GM18526 (cell line): ENCODE results near the gene EPB41L4A.

Experiments
- POLR2A ChIP-seq: IDR thresholded peaks from 3 replicates; pipeline ENCODE4 v1.6.1; 2011; ENCODE audit not compliant: insufficient read length; ENCODE audit errors: extremely low read depth

EPB41L4A gene

GRCh38 chr5:112331892-112332291, 87.2 kb downstream of the EPB41L4A start:
- no peak for TF ChIP-seq POLR2A

DNA sequence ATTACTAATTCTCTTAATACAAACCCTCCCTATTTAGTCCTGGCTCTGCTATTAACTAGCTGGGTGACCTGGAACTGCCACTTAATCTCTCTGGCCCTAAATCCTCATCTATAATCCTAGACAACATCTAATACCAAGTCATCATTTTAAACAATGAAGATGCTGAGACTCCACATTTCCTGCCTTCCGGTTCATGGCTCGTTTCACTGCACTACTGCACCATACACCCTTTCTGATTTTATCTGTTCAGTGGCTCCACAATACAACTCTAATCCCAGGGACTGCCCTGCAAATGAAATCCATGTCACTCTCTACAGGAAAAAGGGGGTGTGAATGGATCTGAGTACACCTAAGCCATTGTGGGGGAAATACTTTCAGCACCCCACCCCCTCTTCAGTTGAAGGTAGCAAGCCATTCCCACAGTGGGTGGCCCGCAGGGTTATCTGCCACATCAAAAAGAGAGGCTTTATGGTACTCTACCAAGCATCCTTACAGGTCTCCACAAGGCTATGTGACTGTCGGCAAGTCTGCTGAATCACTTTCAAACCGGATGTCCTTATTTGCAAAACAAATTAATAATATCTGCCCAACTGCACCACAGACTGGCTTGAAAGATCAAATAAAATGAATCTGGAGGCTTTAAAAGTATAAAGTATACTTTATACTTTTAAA, 89.5 kb downstream of the EPB41L4A start:
- TF ChIP-seq POLR2A, result no peak

- no peak for TF ChIP-seq POLR2A
These were observed 95.9 kb downstream of the EPB41L4A start for GRCh38 chr5:112323166-112323565.

- no peak for TF ChIP-seq POLR2A
These were observed 98.7 kb downstream of the EPB41L4A start for GRCh38 chr5:112320408-112320807.

DNA sequence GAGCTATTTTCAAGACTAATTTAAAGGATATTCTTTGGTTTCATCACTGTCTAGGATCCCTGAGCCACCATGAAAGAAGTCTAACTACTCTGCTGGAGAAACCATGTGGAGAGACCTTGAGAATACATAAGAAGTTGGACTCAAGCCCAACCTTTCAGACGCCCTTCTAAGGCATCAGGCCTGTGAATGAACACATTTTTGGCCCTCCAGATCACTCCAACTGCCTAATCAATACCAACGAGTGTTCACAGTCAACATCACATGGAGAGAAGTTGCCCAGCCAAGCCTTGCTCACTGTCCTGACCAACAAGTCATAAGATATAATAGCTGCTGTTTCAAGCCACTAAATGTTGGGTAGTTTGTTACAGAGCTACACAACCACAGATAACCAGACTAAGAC, 100.7 kb downstream of the EPB41L4A start:
- TF ChIP-seq POLR2A, result no peak

DNA sequence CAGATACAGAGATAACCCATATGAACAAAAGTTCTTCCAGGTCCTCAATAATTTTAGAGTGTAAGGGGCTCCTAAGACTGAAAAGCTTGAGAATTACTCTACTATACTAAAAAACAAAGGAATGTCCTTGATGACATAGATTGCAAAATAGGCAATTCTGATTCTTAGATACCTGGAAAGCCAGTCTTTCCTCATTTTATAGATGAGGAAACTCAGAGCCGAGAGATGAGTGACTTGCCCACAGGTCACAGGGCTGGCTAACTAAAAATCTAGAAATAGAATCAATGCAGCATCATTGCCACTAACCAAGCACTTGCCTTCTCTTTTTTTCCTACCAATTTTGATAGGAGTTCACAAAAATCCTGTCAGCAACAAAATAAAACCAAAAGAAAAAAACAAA, 101.2 kb downstream of the EPB41L4A start:
- no peak for TF ChIP-seq POLR2A

DNA sequence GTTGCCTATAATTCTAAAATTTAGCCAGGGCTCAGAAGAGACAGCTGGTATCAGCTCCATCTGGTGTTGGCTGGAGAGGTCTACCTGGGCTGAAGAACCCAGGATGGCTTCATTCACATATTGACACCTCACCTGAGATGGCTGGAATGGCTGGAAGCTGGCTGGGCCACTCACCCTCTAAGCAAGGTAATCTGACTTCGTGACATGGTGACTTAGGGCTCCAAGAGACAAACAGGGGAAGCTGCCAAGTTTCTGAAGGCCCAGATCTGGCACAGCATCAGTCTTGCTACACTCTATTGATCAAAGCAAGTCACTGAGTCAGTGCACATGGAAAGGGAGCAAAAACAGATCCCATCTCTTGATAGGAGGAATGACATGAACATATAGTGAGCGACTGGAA, 102.3 kb downstream of the EPB41L4A start:
- TF ChIP-seq POLR2A, result no peak

DNA sequence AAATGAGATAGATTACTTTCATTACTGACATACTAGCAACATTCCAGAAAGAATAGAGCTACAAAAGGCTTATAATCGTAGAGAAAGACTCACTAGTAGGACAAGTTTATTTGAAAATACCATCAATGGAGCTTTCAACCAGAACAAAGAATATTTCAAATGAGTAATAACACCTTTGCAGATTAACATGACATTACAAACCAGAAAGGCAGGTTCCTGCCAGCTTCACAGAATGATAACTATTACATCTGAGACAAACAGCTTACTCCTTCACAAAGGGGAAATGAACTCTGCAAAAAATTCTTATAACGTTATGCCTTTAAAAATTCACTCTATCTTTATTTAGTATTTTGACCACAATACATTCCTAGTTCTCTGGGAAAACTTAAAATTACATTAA, 103.1 kb downstream of the EPB41L4A start:
- TF ChIP-seq POLR2A, result no peak

DNA sequence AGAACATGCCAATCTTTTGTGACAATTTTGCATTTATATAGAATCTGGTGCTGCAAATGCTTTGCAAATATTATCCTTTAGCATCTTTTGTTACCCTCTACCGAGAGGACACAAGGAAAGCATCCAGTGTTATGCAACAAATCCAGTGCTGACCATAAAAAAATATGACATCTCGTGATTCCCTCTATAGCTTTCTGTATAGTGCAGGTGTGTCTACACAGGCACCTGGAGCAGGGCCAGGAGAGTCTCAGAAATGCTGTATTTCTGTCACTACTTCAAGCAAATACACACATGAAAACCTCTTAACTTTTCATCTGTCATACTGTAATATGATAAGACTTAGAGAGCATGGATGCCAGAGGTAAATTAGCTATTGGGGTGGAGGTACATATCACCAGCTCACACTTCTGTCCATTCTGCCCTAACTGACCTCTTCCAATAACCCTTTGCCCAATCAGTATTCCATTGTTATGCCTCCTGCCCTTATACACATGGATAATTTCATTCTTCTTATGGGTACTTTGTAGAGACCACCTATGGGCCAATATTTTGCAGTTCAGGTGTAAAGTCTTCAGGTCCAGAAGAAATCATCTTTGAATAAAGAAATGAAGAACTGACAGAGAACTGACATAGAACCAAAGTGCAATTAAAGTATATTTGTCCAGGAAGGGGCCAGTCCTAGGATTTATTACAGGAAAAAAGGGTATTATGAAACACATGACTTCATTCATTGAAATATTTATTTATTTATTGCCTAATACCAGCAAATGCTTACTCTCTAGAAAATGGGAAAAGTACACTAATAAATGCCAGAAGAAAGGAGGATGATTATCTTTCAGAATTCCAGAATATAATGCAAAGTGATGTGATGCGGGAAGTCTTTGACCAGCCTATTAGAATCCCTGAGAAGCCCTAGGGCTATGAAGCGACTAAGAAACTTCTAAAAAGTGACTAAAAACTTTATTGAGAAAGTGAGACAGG, 106.5 kb downstream of the EPB41L4A start:
- TF ChIP-seq POLR2A, result no peak

- TF ChIP-seq POLR2A, result no peak
These were observed 108.3 kb downstream of the EPB41L4A start for GRCh38 chr5:112310746-112311145.

GRCh38 chr5:112308608-112309007, 110.5 kb downstream of the EPB41L4A start:
- TF ChIP-seq POLR2A, result no peak

DNA sequence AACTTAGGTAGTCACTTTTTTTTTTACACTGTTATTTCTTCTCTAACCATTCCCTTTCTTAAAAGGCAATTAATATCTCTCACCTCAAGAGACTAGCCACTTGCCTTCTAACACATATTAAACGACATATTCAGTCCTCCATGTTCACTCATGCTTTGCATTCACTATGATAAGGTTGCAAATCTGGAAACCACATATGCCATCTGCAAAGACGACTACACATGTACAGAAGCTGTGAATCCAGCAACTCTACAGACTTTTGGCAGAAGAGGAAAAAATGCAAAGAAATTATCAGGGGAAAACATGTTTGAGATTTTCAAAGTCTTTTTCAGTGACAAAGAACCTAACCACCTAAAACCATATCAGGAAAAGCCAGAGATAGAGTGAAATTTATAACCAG, 112.1 kb downstream of the EPB41L4A start:
- TF ChIP-seq POLR2A, result no peak

- no peak for TF ChIP-seq POLR2A
These were observed 114.3 kb downstream of the EPB41L4A start for GRCh38 chr5:112304743-112305142.

DNA sequence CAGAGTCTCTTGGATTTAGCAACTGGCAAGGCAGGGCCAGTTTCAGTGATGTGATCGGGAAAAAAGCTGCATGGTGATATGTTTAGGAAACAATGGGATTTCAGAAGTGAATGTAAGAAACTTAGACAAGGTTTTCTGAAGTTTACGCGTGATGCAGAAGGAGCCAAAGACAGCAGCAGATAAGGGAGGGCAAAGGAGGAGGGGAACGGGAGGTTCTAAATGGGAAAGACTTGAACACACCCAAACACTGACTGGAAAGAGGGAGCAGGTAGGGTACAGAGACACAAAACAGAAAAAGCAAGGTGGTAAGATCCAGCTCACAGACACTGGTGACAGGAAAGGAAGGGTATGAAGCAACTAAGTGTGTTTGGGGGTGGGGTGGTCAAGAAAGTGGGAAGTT, 115.4 kb downstream of the EPB41L4A start:
- no peak for TF ChIP-seq POLR2A

DNA sequence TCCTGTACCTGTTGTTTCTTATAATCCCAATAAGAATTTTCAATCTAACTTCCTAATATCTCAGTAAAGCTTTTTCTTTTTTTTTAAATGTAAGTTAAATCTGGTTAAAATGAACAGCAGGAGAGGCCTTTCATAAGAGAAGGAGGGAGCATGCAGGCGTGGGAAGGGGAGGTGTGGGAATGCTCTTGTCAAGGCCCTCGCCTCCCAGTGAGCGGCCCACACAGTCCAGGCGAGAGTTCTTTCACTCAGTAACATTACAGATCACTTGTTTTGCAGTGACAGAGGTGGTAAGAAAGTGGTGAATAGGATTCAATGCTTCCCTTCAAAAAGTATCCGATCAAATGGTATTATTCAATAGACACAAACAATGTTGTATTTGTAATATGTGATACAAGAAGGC, 125.0 kb downstream of the EPB41L4A start:
- TF ChIP-seq POLR2A, result no peak

DNA sequence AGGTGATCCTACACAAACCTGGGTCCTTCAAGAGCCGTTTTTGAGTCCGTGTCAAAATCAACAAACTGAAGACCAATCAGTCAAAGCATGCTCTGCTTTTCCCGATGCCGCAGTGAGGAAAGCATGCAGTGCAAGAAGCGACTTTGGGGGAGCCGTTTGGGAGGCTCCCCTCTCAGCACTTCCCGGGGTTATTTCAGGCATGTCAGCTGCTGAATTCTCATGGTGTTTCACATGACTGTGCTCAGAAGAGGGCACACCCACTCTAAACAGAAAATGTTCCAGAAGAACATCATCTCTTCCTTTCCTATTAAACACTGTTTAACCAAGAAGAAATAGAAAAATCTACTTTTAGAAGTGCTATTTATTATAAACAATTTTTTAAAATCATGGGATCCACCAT, 125.5 kb downstream of the EPB41L4A start:
- TF ChIP-seq POLR2A, result no peak
